ENCODE data around the gene USHBP1.

DNA sequence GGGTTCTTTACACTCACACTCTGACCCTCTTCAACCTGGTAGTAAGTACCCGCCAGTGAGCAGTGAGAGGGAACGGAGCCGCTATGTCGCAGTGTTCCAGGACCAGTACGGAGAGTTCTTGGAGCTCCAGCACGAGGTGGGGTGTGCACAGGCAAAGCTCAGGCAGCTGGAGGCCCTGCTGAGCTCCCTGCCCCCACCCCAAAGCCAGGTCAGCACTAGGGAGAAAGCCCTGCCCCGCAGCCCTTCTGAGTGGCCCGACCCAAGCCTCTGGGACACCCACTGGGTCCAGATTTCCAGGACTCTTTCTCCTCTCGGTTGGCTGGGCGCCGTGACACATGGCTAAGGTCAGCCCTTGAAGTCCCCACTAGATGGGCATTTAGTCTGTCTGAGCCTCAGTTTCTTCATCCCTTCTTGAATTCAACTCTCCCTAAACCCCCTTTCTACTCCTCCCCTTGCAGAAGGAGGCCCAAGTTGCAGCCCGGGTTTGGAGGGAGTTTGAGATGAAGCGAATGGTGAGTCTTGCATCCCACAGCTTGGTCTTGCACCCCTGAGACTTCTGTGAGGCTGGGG lies 36.7 kb downstream of the USHBP1 start:
- no peak for TF ChIP-seq POLR2A (IDR thresholded peaks at IDR 0.05)
- no peak for TF ChIP-seq CTCF (IDR thresholded peaks at IDR 0.05)
- TF ChIP-seq POLR2AphosphoS5 (IDR thresholded peaks at IDR 0.05; ENCODE audit: insufficient read depth in 1 of 2, low read depth in 1 of 2), result no peak

Measured in vagina (tissue), 2 donors.